Globus pallidus (tissue), 1 donor: Measurements from ENCODE around the gene TMEM179B.

Experiments used
- DNase-seq: peaks from one replicate; pipeline ENCODE4 v3.0.0-alpha.2; 2015; ENCODE audit warnings: low spot score

The TMEM179B gene

GRCh38 chr11:62832336-62833234 is 45.4 kb downstream of the TMEM179B start, which contains the start of gene TEX54:
Gene TEX54 (minus strand): TSS chr11:62832841.
- no peak for DNase-seq

GRCh38 chr11:62835336-62835735 is 48.1 kb downstream of the TMEM179B start:
- no peak for DNase-seq

- DNase-seq: peak; percentile 94
These were observed 52.1 kb downstream of the TMEM179B start, which contains the start of gene WDR74 for GRCh38 chr11:62839050-62839945. Gene WDR74 (minus strand): TSS chr11:62839590. CDS start chr11:62839570, 20 bp downstream.
